ENCODE data around the gene CYYR1.

The CYYR1 gene

DNA sequence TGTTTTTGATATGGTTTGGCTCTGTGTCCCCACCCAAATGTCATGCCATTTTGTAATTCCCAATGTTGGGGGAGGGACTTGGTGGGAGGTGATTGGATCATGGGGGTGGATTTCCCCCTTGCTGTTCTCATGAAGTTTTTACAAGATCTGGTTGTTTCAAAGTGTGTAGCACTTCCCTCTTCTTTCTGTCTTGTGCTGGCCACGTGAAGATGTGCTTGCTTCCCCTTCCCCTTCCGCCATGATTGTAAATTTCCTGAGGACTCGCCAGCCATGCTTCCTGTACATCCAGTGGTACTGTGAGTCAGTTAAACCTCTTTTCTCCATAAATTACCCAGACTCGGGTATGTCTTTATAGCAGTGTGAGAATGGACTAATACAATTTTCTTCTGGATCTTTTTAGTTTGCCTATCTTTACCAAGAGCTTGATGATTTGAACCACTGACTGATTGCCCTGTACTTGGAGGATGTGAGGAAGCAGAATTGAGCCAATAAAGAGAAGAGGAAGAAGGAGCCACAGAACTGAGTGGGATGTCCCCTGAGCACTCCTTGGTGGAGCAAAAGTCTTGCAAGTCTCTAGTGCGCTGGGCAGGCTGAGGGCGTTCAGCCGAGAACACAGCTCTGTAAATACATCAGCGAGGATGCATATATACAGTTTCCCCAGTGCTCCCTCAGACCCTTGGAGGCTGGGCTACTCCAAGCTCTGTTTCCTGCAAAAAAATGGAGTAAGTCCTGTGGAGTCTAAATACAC is 102.6 kb downstream of the CYYR1 start:
- ATAC-seq, result no peak
- TF ChIP-seq PPARA (CRISPR knock-in tag; IDR thresholded peaks at IDR 0.05; ENCODE audit: borderline replicate concordance) (no peak), ZNF70 (CRISPR knock-in tag; IDR thresholded peaks at IDR 0.05) (no peak), CSDC2 (CRISPR knock-in tag; IDR thresholded peaks at IDR 0.05) (no peak), GLIS3 (CRISPR knock-in tag; IDR thresholded peaks at IDR 0.05) (no peak), TCF4 (CRISPR knock-in tag; IDR thresholded peaks at IDR 0.05; ENCODE audit: borderline replicate concordance) (no peak), ESRRG (CRISPR knock-in tag; IDR thresholded peaks at IDR 0.05) (no peak), RARB (CRISPR knock-in tag; IDR thresholded peaks at IDR 0.05) (no peak), ZC3H10 (CRISPR knock-in tag; IDR thresholded peaks at IDR 0.05) (no peak), ISL1 (CRISPR knock-in tag; IDR thresholded peaks at IDR 0.05) (no peak)
- TF ChIP-seq, protein P1, sequence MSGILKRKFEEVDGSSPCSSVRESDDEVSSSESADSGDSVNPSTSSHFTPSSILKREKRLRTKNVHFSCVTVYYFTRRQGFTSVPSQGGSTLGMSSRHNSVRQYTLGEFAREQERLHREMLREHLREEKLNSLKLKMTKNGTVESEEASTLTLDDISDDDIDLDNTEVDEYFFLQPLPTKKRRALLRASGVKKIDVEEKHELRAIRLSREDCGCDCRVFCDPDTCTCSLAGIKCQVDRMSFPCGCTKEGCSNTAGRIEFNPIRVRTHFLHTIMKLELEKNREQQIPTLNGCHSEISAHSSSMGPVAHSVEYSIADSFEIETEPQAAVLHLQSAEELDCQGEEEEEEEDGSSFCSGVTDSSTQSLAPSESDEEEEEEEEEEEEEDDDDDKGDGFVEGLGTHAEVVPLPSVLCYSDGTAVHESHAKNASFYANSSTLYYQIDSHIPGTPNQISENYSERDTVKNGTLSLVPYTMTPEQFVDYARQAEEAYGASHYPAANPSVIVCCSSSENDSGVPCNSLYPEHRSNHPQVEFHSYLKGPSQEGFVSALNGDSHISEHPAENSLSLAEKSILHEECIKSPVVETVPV (CRISPR knock-in tag; IDR thresholded peaks at IDR 0.05), result no peak
- TF ChIP-seq, protein P2, sequence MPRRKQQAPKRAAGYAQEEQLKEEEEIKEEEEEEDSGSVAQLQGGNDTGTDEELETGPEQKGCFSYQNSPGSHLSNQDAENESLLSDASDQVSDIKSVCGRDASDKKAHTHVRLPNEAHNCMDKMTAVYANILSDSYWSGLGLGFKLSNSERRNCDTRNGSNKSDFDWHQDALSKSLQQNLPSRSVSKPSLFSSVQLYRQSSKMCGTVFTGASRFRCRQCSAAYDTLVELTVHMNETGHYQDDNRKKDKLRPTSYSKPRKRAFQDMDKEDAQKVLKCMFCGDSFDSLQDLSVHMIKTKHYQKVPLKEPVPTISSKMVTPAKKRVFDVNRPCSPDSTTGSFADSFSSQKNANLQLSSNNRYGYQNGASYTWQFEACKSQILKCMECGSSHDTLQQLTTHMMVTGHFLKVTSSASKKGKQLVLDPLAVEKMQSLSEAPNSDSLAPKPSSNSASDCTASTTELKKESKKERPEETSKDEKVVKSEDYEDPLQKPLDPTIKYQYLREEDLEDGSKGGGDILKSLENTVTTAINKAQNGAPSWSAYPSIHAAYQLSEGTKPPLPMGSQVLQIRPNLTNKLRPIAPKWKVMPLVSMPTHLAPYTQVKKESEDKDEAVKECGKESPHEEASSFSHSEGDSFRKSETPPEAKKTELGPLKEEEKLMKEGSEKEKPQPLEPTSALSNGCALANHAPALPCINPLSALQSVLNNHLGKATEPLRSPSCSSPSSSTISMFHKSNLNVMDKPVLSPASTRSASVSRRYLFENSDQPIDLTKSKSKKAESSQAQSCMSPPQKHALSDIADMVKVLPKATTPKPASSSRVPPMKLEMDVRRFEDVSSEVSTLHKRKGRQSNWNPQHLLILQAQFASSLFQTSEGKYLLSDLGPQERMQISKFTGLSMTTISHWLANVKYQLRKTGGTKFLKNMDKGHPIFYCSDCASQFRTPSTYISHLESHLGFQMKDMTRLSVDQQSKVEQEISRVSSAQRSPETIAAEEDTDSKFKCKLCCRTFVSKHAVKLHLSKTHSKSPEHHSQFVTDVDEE (CRISPR knock-in tag; IDR thresholded peaks at IDR 0.05), result no peak
- TF ChIP-seq, protein P3, sequence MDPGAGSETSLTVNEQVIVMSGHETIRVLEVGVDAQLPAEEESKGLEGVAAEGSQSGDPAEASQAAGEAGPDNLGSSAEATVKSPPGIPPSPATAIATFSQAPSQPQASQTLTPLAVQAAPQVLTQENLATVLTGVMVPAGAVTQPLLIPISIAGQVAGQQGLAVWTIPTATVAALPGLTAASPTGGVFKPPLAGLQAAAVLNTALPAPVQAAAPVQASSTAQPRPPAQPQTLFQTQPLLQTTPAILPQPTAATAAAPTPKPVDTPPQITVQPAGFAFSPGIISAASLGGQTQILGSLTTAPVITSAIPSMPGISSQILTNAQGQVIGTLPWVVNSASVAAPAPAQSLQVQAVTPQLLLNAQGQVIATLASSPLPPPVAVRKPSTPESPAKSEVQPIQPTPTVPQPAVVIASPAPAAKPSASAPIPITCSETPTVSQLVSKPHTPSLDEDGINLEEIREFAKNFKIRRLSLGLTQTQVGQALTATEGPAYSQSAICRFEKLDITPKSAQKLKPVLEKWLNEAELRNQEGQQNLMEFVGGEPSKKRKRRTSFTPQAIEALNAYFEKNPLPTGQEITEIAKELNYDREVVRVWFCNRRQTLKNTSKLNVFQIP (CRISPR knock-in tag; IDR thresholded peaks at IDR 0.05; ENCODE audit: borderline replicate concordance, low read depth), result no peak

DNA sequence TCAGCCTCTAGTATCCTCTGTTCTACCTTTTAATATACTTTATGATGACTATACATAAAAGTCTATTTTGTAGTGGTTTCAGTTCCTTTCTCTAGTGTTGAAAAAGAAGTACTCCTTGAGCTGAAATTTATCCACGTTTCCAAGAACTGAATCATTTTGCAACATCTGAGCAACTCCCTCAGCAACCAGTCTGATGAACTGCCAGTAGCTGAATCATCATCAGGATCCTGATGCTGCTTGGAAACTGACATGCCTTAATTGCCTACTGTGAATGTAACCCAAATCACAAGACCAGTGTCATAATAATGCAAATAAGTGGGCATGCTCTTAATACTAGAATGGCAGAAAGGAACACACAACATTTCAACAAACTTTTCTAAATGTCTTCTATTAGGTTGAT is 103.3 kb downstream of the CYYR1 start:
- no peak for TF ChIP-seq ARNTL (CRISPR knock-in tag; IDR thresholded peaks at IDR 0.05; ENCODE audit: borderline replicate concordance, low read depth)
- TF ChIP-seq PPARA (CRISPR knock-in tag; IDR thresholded peaks at IDR 0.05; ENCODE audit: borderline replicate concordance), result no peak
- TF ChIP-seq, protein P2 (CRISPR knock-in tag; IDR thresholded peaks at IDR 0.05), result no peak
- TF ChIP-seq ZNF565 (CRISPR knock-in tag; conservative IDR thresholded peaks at IDR 0.05; ENCODE audit: low read depth), result no peak
- TF ChIP-seq, protein P3 (CRISPR knock-in tag; IDR thresholded peaks at IDR 0.05; ENCODE audit: borderline replicate concordance, low read depth), result no peak
- TF ChIP-seq OSR1 (CRISPR knock-in tag; IDR thresholded peaks at IDR 0.05), result no peak
- ATAC-seq, result no peak

DNA sequence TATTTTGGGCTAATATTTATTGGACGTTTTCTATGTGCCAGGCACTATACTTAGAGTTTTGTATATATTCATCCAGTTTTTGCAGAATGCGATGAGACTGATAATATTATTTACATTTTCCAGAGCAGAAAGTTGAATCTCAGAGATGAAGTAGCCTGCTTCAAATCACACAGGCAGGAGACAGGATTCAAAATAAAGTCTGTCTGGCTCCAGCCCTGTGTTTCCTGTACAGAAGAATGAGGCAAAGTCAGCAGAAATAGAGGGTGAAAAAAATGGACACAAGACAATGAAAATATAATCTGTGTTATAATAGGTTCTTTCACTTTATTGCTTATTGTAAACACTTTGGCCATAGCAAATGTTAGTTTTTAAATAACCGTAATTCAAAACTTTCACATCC is 107.2 kb downstream of the CYYR1 start:
- TF ChIP-seq ZNF8 (CRISPR knock-in tag; IDR thresholded peaks at IDR 0.05), result no peak
- TF ChIP-seq, protein P4, sequence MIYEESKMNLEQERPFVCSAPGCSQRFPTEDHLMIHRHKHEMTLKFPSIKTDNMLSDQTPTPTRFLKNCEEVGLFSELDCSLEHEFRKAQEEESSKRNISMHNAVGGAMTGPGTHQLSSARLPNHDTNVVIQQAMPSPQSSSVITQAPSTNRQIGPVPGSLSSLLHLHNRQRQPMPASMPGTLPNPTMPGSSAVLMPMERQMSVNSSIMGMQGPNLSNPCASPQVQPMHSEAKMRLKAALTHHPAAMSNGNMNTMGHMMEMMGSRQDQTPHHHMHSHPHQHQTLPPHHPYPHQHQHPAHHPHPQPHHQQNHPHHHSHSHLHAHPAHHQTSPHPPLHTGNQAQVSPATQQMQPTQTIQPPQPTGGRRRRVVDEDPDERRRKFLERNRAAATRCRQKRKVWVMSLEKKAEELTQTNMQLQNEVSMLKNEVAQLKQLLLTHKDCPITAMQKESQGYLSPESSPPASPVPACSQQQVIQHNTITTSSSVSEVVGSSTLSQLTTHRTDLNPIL (CRISPR knock-in tag; IDR thresholded peaks at IDR 0.05; ENCODE audit: low read depth), result no peak
- no peak for TF ChIP-seq BACH2 (CRISPR knock-in tag; IDR thresholded peaks at IDR 0.05; ENCODE audit: borderline replicate concordance)
- TF ChIP-seq OSR1 (CRISPR knock-in tag; IDR thresholded peaks at IDR 0.05), result no peak
- no peak for TF ChIP-seq ZFP3 (CRISPR knock-in tag; IDR thresholded peaks at IDR 0.05)
- no peak for TF ChIP-seq PPARA (CRISPR knock-in tag; IDR thresholded peaks at IDR 0.05; ENCODE audit: borderline replicate concordance)
- no peak for TF ChIP-seq TOX (CRISPR knock-in tag; IDR thresholded peaks at IDR 0.05; ENCODE audit: borderline replicate concordance)
- TF ChIP-seq ISL1 (CRISPR knock-in tag; IDR thresholded peaks at IDR 0.05), result no peak
- no peak for TF ChIP-seq ZC3H10 (CRISPR knock-in tag; IDR thresholded peaks at IDR 0.05)
- TF ChIP-seq ZNF565 (CRISPR knock-in tag; conservative IDR thresholded peaks at IDR 0.05; ENCODE audit: low read depth), result no peak
- no peak for TF ChIP-seq ARNTL (CRISPR knock-in tag; IDR thresholded peaks at IDR 0.05; ENCODE audit: borderline replicate concordance, low read depth)
- TF ChIP-seq, protein P2 (CRISPR knock-in tag; IDR thresholded peaks at IDR 0.05), result no peak
- no peak for TF ChIP-seq SNAI2 (CRISPR knock-in tag; IDR thresholded peaks at IDR 0.05)
- TF ChIP-seq CSDC2 (CRISPR knock-in tag; IDR thresholded peaks at IDR 0.05), result no peak
- no peak for ATAC-seq

Measured in SK-N-SH treated with all-trans-retinoic acid at 6 μM for 48 hours (cell line).